CD14-positive monocyte (primary cell): ENCODE data around the gene NBAS. TPM values are rescaled to one million over a fixed set of nuclear protein-coding genes. Genes with fewer than 3 reads are reported as not detected.

Experiments used
- DNase-seq, 3 donors: peaks; one replicate each; pipeline ENCODE4 v3.0.0-alpha.2; 2011 to 2022
- H2AFZ ChIP-seq: 2 replicates; pipeline ENCODE4 v1.6.0; 2012; ENCODE audit warnings: mild to moderate bottlenecking, low read depth, low read length, inconsistent platforms; ENCODE audit not compliant: insufficient read depth, poor library complexity, severe bottlenecking
- H3K27ac ChIP-seq, 2 donors: 1 replicate in 1 of 2; 2 replicates in 1 of 2; pipeline ENCODE4 v1.5.1; 2012 to 2013; ENCODE audit warnings: low read length in 2 of 2, control low read depth in 1 of 2, inconsistent platforms in 1 of 2, low read depth in 1 of 2, mild to moderate bottlenecking in 1 of 2
- H3K27me3 ChIP-seq, 2 donors: one replicate each; pipeline versions ENCODE4 v1.6.0 to v1.6.1; 2011 to 2013; ENCODE audit warnings: low read length in 2 of 2; ENCODE audit not compliant: control insufficient read depth in 2 of 2, insufficient read depth in 2 of 2
- H3K36me3 ChIP-seq, 2 donors: replicated peaks in 1 of 2; 1 replicate in 1 of 2; 2 replicates in 1 of 2; pipeline versions ENCODE4 v1.5.1 to v1.6.1; 2012 to 2013; ENCODE audit warnings: low read length in 2 of 2, control low read depth in 1 of 2, inconsistent platforms in 1 of 2, mild to moderate bottlenecking in 1 of 2; ENCODE audit not compliant: insufficient read depth in 2 of 2, control insufficient read depth in 1 of 2
- H3K4me1 ChIP-seq, 2 donors: 1 replicate in 1 of 2; 2 replicates in 1 of 2; pipeline versions ENCODE4 v1.5.1 to v1.6.1; 2012 to 2013; ENCODE audit warnings: low read length in 2 of 2, control low read depth in 1 of 2, inconsistent platforms in 1 of 2, mild to moderate bottlenecking in 1 of 2, moderate library complexity in 1 of 2; ENCODE audit not compliant: insufficient read depth in 2 of 2, control insufficient read depth in 1 of 2
- H3K4me2 ChIP-seq: replicated peaks from 2 replicates; pipeline ENCODE3; 2012; ENCODE audit warnings: low read length, moderate library complexity, mild to moderate bottlenecking; ENCODE audit not compliant: poor library complexity, severe bottlenecking; ENCODE audit errors: extremely low read depth
- H3K4me3 ChIP-seq, 3 experiments: fragments of 200-600 bp in 1 of 3; sonication (generic) in 1 of 3; replicated peaks in 1 of 3; 1 replicate in 2 of 3; 2 replicates in 1 of 3; pipeline ENCODE4 v1.5.1; 2011 to 2013; ENCODE audit warnings: low read length in 3 of 3, mild to moderate bottlenecking in 3 of 3, control low read depth in 2 of 3, low read depth in 2 of 3, inconsistent platforms in 1 of 3, moderate library complexity in 1 of 3
- H3K79me2 ChIP-seq: 2 replicates; pipeline ENCODE4 v1.6.0; 2012; ENCODE audit warnings: mild to moderate bottlenecking, control low read depth, inconsistent platforms, low read length, moderate library complexity; ENCODE audit not compliant: insufficient read depth
- H3K9ac ChIP-seq: 2 replicates; pipeline ENCODE4 v1.6.0; 2017; ENCODE audit warnings: low read length, mild to moderate bottlenecking; ENCODE audit not compliant: insufficient read depth, poor library complexity, severe bottlenecking
- H3K9me3 ChIP-seq, 2 donors: replicated peaks in 1 of 2; 1 replicate in 1 of 2; 2 replicates in 1 of 2; pipeline versions ENCODE4 v1.5.1 to v1.6.1; 2012 to 2013; ENCODE audit warnings: low read length in 2 of 2, control low read depth in 1 of 2; ENCODE audit not compliant: control insufficient read depth in 1 of 2, insufficient read depth in 1 of 2
- H4K20me1 ChIP-seq: 2 replicates; pipeline ENCODE4 v1.6.0; 2012; ENCODE audit warnings: mild to moderate bottlenecking, low read length, control low read depth, moderate library complexity; ENCODE audit not compliant: insufficient read depth
- H3K27ac Mint-ChIP-seq, 7 donors: one replicate each; pipeline ENCODE4 v1.8.0; 2020; ENCODE audit warnings: mild to moderate bottlenecking in 7 of 7, mixed read lengths in 7 of 7, moderate library complexity in 6 of 7, inconsistent platforms in 2 of 7
- H3K27me3 Mint-ChIP-seq, 3 donors: one replicate each; pipeline ENCODE4 v1.8.0; 2021 to 2022; ENCODE audit warnings: low read depth in 3 of 3, mild to moderate bottlenecking in 3 of 3, mixed read lengths in 3 of 3, moderate library complexity in 3 of 3, inconsistent platforms in 1 of 3
- H3K36me3 Mint-ChIP-seq, 2 donors: one replicate each; pipeline ENCODE4 v1.8.0; 2020; ENCODE audit warnings: mixed read lengths in 2 of 2, inconsistent platforms in 1 of 2, mild to moderate bottlenecking in 1 of 2
- H3K4me1 Mint-ChIP-seq: one replicate; pipeline ENCODE4 v1.8.0; 2020; ENCODE audit warnings: mild to moderate bottlenecking, mixed read lengths
- H3K4me3 Mint-ChIP-seq, 2 donors: one replicate each; pipeline ENCODE4 v1.8.0; 2020; ENCODE audit warnings: mild to moderate bottlenecking in 2 of 2, mixed read lengths in 2 of 2, moderate library complexity in 1 of 2
- H3K9me3 Mint-ChIP-seq, 7 donors: one replicate each; pipeline ENCODE4 v1.8.0; 2020 to 2022; ENCODE audit warnings: mixed read lengths in 7 of 7, mild to moderate bottlenecking in 6 of 7, moderate library complexity in 6 of 7, inconsistent platforms in 2 of 7
- WGBS: methylation state at CpG from one replicate; pipeline ENCODE4 v1.1.5; 2013; ENCODE audit warnings: missing lambda C conversion rate; ENCODE audit not compliant: insufficient coverage; 5-methylcytosine and 5-hydroxymethylcytosine counted together
- intact Hi-C, 2 donors: fragments of 100-400 bp; cut with micrococcal nuclease; formaldehyde crosslinking; loops; one replicate each; pipeline versions ENCODE4 v1.15.0 to v1.15.1; 2023
- polyA plus RNA-seq, 3 donors: library from polyadenylated mRNA; depleted of rRNA in 1 of 3; unstranded in 2 of 3; stranded (reverse) in 1 of 3; fragments of 300-500 nt in 2 of 3; fragments of >200 nt in 1 of 3; fragmentation: Illumina TruSeq in 2 of 3; gene quantifications; 1 replicate in 2 of 3; 2 replicates in 1 of 3; pipeline ENCODE4 v1.2.3, GENCODE V29; 2012 to 2021
- TF ChIP-seq, protein P1 (sequence below): fragments of 200-600 bp; IDR thresholded peaks from one replicate; pipeline ENCODE4 v1.8.0; 2022; ENCODE audit warnings: antibody characterized with exemption, mild to moderate bottlenecking

Gene NBAS
- polyA plus RNA-seq, 3 donors, result 8.9 to 10.9 (median 8.9) TPM

DNA sequence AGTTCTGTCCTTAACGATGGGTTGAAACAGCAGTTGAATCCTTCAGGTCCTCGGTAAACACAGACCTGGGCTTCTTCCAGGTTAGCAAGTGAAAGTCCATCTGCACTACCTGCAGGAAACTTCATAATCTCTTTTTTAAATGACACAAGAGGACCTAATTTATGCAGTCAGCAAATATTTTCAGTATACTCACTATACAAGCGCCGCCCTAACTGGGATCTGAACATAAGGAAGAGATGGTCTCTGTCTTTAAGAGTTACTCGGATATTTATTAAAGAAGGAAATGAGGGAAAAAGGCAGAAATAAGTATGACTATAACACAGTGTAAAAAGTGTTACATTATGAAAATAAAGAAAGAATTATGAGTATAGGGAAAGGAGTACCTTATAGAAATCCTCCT lies 103.3 kb downstream of the NBAS start:
- H3K4me1 ChIP-seq, result no peaks in the 10 kb centered on the region
- H3K9me3 ChIP-seq, result no peaks in the 10 kb centered on the region
- H3K36me3 ChIP-seq, result peaks cover 25 to 84% of the 10 kb centered on the region in 2 donors
- H3K27ac Mint-ChIP-seq, result no peak overlapping the region
- no peak overlapping the region for H3K4me3 Mint-ChIP-seq
- no peaks in the 10 kb centered on the region for H3K4me1 Mint-ChIP-seq
- TF ChIP-seq, protein P1, sequence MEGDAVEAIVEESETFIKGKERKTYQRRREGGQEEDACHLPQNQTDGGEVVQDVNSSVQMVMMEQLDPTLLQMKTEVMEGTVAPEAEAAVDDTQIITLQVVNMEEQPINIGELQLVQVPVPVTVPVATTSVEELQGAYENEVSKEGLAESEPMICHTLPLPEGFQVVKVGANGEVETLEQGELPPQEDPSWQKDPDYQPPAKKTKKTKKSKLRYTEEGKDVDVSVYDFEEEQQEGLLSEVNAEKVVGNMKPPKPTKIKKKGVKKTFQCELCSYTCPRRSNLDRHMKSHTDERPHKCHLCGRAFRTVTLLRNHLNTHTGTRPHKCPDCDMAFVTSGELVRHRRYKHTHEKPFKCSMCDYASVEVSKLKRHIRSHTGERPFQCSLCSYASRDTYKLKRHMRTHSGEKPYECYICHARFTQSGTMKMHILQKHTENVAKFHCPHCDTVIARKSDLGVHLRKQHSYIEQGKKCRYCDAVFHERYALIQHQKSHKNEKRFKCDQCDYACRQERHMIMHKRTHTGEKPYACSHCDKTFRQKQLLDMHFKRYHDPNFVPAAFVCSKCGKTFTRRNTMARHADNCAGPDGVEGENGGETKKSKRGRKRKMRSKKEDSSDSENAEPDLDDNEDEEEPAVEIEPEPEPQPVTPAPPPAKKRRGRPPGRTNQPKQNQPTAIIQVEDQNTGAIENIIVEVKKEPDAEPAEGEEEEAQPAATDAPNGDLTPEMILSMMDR, result no peak
- no peak for DNase-seq
- H3K27ac ChIP-seq, result no peak overlapping the region
- H3K79me2 ChIP-seq, result no peaks in the 10 kb centered on the region
- no peak overlapping the region for H2AFZ ChIP-seq
- no peaks in the 10 kb centered on the region for H4K20me1 ChIP-seq
- no peaks in the 10 kb centered on the region for H3K27me3 Mint-ChIP-seq
- no peak overlapping the region for H3K9ac ChIP-seq
- 100% methylated on average over 2 of the region's 5 CpGs for WGBS
- H3K4me3 ChIP-seq, result no peak overlapping the region
- H3K36me3 Mint-ChIP-seq, result peaks cover 47 to 63% of the 10 kb centered on the region in 2 donors
- intact Hi-C loops, result no loop called here
- H3K27me3 ChIP-seq, result no peaks in the 10 kb centered on the region
- no peak overlapping the region for H3K4me2 ChIP-seq
- H3K9me3 Mint-ChIP-seq, result no peaks in the 10 kb centered on the region

DNA sequence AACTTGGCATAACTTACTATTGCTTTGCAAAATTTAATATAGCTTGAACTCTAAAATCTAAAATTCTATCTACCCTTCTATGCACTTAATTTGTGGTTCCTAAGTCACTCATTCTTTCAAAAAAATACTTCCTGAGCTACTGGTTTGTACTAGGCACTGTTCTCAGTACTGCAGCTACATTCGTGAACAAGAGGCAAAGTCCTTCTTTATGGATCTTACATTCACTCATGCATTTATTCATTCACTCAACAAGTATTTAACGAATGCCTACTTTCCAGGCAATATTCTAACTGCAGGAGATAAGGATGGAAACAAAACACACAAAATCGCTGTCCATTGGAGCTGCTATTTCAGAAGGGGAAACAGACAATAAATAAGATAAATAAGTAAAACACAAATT lies 104.8 kb downstream of the NBAS start:
- Histone ChIP-seq H4K20me1 (no peaks in the 10 kb centered on the region), H3K27ac (no peak overlapping the region), H3K79me2 (no peaks in the 10 kb centered on the region), H3K4me2 (no peak overlapping the region), H3K27me3 (no peaks in the 10 kb centered on the region), H3K9ac (no peak overlapping the region), H2AFZ (no peak overlapping the region), H3K36me3 (peaks cover 22 to 77% of the 10 kb centered on the region in 2 donors), H3K9me3 (no peaks in the 10 kb centered on the region), H3K4me3 (no peak overlapping the region), H3K4me1 (no peaks in the 10 kb centered on the region)
- H3K9me3 Mint-ChIP-seq, result no peaks in the 10 kb centered on the region
- no peaks in the 10 kb centered on the region for H3K27me3 Mint-ChIP-seq
- 100% methylated on average over 1 of the region's 3 CpGs for WGBS
- DNase-seq, result no peak
- TF ChIP-seq, protein P1, result no peak
- H3K27ac Mint-ChIP-seq, result no peak overlapping the region
- H3K4me3 Mint-ChIP-seq, result no peak overlapping the region
- no peaks in the 10 kb centered on the region for H3K4me1 Mint-ChIP-seq
- intact Hi-C loops, result no loop called here
- peaks cover 47 to 62% of the 10 kb centered on the region in 2 donors for H3K36me3 Mint-ChIP-seq
